ENCODE data around the gene SEZ6. TPM values are rescaled to one million over a fixed set of nuclear protein-coding genes. Genes with fewer than 3 reads are reported as not detected.

SEZ6 gene
- polyA plus RNA-seq, 2 of the 4 experiments (the other 2 are of a cell fraction), result not detected

- H3K27ac ChIP-seq, result no peak overlapping the region
- TF ChIP-seq RARB (CRISPR knock-in tag; IDR thresholded peaks at IDR 0.05) (no peak), FOSL2 (IDR thresholded peaks at IDR 0.05) (no peak), FOSL2 (CRISPR knock-in tag; IDR thresholded peaks at IDR 0.05) (no peak), BCL3 (IDR thresholded peaks at IDR 0.05) (no peak), ZSCAN20 (CRISPR knock-in tag; IDR thresholded peaks at IDR 0.05) (no peak), JUNB (IDR thresholded peaks at IDR 0.05) (no peak), RNF2 (IDR thresholded peaks at IDR 0.05; ENCODE audit: borderline replicate concordance, low read depth) (no peak), JUN (IDR thresholded peaks at IDR 0.05) (no peak), HOXA7 (CRISPR knock-in tag; IDR thresholded peaks at IDR 0.05) (no peak), NR3C1 (IDR thresholded peaks at IDR 0.05) (no peak), TP53 (CRISPR knock-in tag; IDR thresholded peaks at IDR 0.05) (no peak), ZNF302 (CRISPR knock-in tag; IDR thresholded peaks at IDR 0.05) (no peak), SREBF2 (IDR thresholded peaks at IDR 0.05) (no peak), CEBPB (IDR thresholded peaks at IDR 0.05) (no peak), USF2 (IDR thresholded peaks at IDR 0.05) (no peak), RFX5 (IDR thresholded peaks at IDR 0.05) (no peak), EP300 (IDR thresholded peaks at IDR 0.05) (no peak), NPAS2 (CRISPR knock-in tag; IDR thresholded peaks at IDR 0.05; ENCODE audit: borderline replicate concordance) (no peak), HEYL (CRISPR knock-in tag; IDR thresholded peaks at IDR 0.05) (no peak), HES2 (IDR thresholded peaks at IDR 0.05) (no peak)
- H3K4me3 ChIP-seq, result no peak overlapping the region
- no peaks in the 10 kb centered on the region for H3K9me3 ChIP-seq
- FAIRE-seq (no peak), ATAC-seq (no peak), DNase-seq (ENCODE audit: low read depth in 1 of 2, low spot score in 1 of 2) (no peak)
- H3K4me1 ChIP-seq, result 0 out of 3 replicates have a peak, but pooled peaks cover 6% of the 10 kb centered on the region
- 60% methylated on average over 6 of the region's 6 CpGs for WGBS (ENCODE audit: missing lambda C conversion rate)
- H3K4me2 ChIP-seq, result no peak overlapping the region
- ChIA-PET CTCF (interaction anchor here (0.7 to 15.4 kb wide), 11 partner anchors 11 to 787 kb away, joined by 3 to 1025 read pairs (median 6); partner anchors contain the start of genes PHF12 and TLCD1), POLR2A (interaction anchor here (0.7 kb wide), 1 partner anchor 31 kb away, joined by 4 read pairs; no protein-coding TSS in a partner anchor)
These were observed 42.7 kb downstream of the SEZ6 start for GRCh38 chr17:28963055-28963611.

GRCh38 chr17:28961391-28961790 lies 44.4 kb downstream of the SEZ6 start:
- H3K4me1 ChIP-seq, result 0 out of 3 replicates have a peak, but pooled peaks cover 6% of the 10 kb centered on the region
- TF ChIP-seq MYC (IDR thresholded peaks at IDR 0.05; ENCODE audit: borderline replicate concordance, low read length) (no peak), CEBPB (IDR thresholded peaks at IDR 0.05) (no peak), MAZ (IDR thresholded peaks at IDR 0.05; ENCODE audit: borderline replicate concordance, low read depth, low read length) (no peak), BHLHE40 (IDR thresholded peaks at IDR 0.05; ENCODE audit: low read depth, low read length) (no peak), RARB (CRISPR knock-in tag; IDR thresholded peaks at IDR 0.05) (no peak), CBX8 (IDR thresholded peaks at IDR 0.05) (no peak)
- 78% methylated on average over 7 of the region's 7 CpGs for WGBS (ENCODE audit: missing lambda C conversion rate)
- H3K27ac ChIP-seq, result no peak overlapping the region
- DNase-seq (ENCODE audit: low read depth in 1 of 2, low spot score in 1 of 2) (no peak), FAIRE-seq (no peak), ATAC-seq (no peak)
- no peaks in the 10 kb centered on the region for H3K9me3 ChIP-seq
- H3K4me2 ChIP-seq, result no peak overlapping the region
- ChIA-PET POLR2A (no interaction called here), CTCF (interaction anchor here (1.1 to 15.4 kb wide), 7 partner anchors 9 to 234 kb away, joined by 3 to 1025 read pairs (median 4); partner anchors contain the start of genes PHF12 and TLCD1)
- no peak overlapping the region for H3K4me3 ChIP-seq
